Measurements from ENCODE around the gene CLCC1.
"Not testable (repeated sequence)": the region's sequence is repeated elsewhere in the genome, so short reads cannot be mapped to it uniquely, and the experiment has no call there.

Gene CLCC1

GRCh38 chr1:108933944-108934343 is 29.3 kb downstream of the CLCC1 start:
- H3K4me1 ChIP-seq (ENCODE audit: control insufficient read depth, insufficient read depth, low read length) = no peaks in the 10 kb centered on the region
- peaks cover 33 to 99% of the 10 kb centered on the region in 2 experiments for H3K36me3 ChIP-seq (ENCODE audit: control insufficient read depth in 2 of 2, insufficient read depth in 1 of 2, low read length in 2 of 2)
- no peak overlapping the region for H3K27ac ChIP-seq (ENCODE audit: extremely low read depth, low read depth, low read length)
- H3K9me3 ChIP-seq (ENCODE audit: control insufficient read depth, insufficient read depth, low read depth, low read length) = no peaks in the 10 kb centered on the region
- no peak overlapping the region for H3K4me3 ChIP-seq (ENCODE audit: low read depth, low read length)
- POLR2A ChIA-PET = no interaction called here
- TF ChIP-seq ZNF561 (tag by site-specific recombination; IDR thresholded peaks at IDR 0.05; ENCODE audit: borderline replicate concordance) (no peak), EGR2 (tag by site-specific recombination; IDR thresholded peaks at IDR 0.05; ENCODE audit: low read depth) (no peak), ZBTB21 (tag by site-specific recombination; IDR thresholded peaks at IDR 0.05) (no peak), PATZ1 (tag by site-specific recombination; IDR thresholded peaks at IDR 0.05) (no peak), AEBP2 (tag by site-specific recombination; IDR thresholded peaks at IDR 0.05; ENCODE audit: borderline replicate concordance) (no peak), ZNF175 (tag by site-specific recombination; IDR thresholded peaks at IDR 0.05) (no peak), MZF1 (tag by site-specific recombination; IDR thresholded peaks at IDR 0.05; ENCODE audit: borderline replicate concordance) (no peak), ZNF174 (tag by site-specific recombination; IDR thresholded peaks at IDR 0.05) (no peak), ZNF629 (tag by site-specific recombination; IDR thresholded peaks at IDR 0.05) (no peak)
- TF ChIP-seq, protein P1, sequence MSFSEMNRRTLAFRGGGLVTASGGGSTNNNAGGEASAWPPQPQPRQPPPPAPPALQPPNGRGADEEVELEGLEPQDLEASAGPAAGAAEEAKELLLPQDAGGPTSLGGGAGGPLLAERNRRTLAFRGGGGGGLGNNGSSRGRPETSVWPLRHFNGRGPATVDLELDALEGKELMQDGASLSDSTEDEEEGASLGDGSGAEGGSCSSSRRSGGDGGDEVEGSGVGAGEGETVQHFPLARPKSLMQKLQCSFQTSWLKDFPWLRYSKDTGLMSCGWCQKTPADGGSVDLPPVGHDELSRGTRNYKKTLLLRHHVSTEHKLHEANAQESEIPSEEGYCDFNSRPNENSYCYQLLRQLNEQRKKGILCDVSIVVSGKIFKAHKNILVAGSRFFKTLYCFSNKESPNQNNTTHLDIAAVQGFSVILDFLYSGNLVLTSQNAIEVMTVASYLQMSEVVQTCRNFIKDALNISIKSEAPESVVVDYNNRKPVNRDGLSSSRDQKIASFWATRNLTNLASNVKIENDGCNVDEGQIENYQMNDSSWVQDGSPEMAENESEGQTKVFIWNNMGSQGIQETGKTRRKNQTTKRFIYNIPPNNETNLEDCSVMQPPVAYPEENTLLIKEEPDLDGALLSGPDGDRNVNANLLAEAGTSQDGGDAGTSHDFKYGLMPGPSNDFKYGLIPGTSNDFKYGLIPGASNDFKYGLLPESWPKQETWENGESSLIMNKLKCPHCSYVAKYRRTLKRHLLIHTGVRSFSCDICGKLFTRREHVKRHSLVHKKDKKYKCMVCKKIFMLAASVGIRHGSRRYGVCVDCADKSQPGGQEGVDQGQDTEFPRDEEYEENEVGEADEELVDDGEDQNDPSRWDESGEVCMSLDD (tag by site-specific recombination; IDR thresholded peaks at IDR 0.05) = no peak
- CTCF ChIA-PET = interaction anchor here (1.0 kb wide), 1 partner anchor 33 kb away, joined by 3 read pairs; no protein-coding TSS in a partner anchor

GRCh38 chr1:108927565-108927964 is 35.7 kb downstream of the CLCC1 start:
- H3K4me3 ChIP-seq (ENCODE audit: low read depth, low read length); H3K9me3 ChIP-seq (ENCODE audit: control insufficient read depth, insufficient read depth, low read depth, low read length); POLR2A ChIA-PET; H3K4me1 ChIP-seq (ENCODE audit: control insufficient read depth, insufficient read depth, low read length); H3K27ac ChIP-seq (ENCODE audit: extremely low read depth, low read depth, low read length); CTCF ChIA-PET: not testable (repeated sequence)
- peak; percentile 77; the same call in 1 of the 2 replicates for TF ChIP-seq ZNF121 (tag by site-specific recombination; IDR thresholded peaks at IDR 0.05)
- peaks cover 38 to 100% of the 10 kb centered on the region in 2 experiments for H3K36me3 ChIP-seq (ENCODE audit: control insufficient read depth in 2 of 2, insufficient read depth in 1 of 2, low read length in 2 of 2)

GRCh38 chr1:108925920-108926319 is 37.4 kb downstream of the CLCC1 start:
- no peak overlapping the region for H3K4me3 ChIP-seq (ENCODE audit: low read depth, low read length)
- CTCF ChIA-PET = no interaction called here
- H3K4me1 ChIP-seq (ENCODE audit: control insufficient read depth, insufficient read depth, low read length) = no peaks in the 10 kb centered on the region
- H3K36me3 ChIP-seq (ENCODE audit: control insufficient read depth in 2 of 2, insufficient read depth in 1 of 2, low read length in 2 of 2) = peaks cover 38 to 96% of the 10 kb centered on the region in 2 experiments
- no peaks in the 10 kb centered on the region for H3K9me3 ChIP-seq (ENCODE audit: control insufficient read depth, insufficient read depth, low read depth, low read length)
- POLR2A ChIA-PET = no interaction called here
- H3K27ac ChIP-seq (ENCODE audit: extremely low read depth, low read depth, low read length) = no peak overlapping the region
- TF ChIP-seq ZNF660 (tag by site-specific recombination; IDR thresholded peaks at IDR 0.05) (no peak), KLF8 (tag by site-specific recombination; IDR thresholded peaks at IDR 0.05) (no peak), KLF10 (tag by site-specific recombination; IDR thresholded peaks at IDR 0.05) (no peak), TRIM28 (IDR thresholded peaks at IDR 0.05; ENCODE audit: borderline replicate concordance, low read length) (no peak), ZNF610 (tag by site-specific recombination; IDR thresholded peaks at IDR 0.05; ENCODE audit: borderline replicate concordance) (no peak), ZNF391 (tag by site-specific recombination; IDR thresholded peaks at IDR 0.05; ENCODE audit: borderline replicate concordance, low read depth) (no peak), OSR2 (tag by site-specific recombination; IDR thresholded peaks at IDR 0.05) (no peak)
- TF ChIP-seq, protein P2, sequence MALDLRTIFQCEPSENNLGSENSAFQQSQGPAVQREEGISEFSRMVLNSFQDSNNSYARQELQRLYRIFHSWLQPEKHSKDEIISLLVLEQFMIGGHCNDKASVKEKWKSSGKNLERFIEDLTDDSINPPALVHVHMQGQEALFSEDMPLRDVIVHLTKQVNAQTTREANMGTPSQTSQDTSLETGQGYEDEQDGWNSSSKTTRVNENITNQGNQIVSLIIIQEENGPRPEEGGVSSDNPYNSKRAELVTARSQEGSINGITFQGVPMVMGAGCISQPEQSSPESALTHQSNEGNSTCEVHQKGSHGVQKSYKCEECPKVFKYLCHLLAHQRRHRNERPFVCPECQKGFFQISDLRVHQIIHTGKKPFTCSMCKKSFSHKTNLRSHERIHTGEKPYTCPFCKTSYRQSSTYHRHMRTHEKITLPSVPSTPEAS (tag by site-specific recombination; IDR thresholded peaks at IDR 0.05) = no peak
- TF ChIP-seq, protein P3, sequence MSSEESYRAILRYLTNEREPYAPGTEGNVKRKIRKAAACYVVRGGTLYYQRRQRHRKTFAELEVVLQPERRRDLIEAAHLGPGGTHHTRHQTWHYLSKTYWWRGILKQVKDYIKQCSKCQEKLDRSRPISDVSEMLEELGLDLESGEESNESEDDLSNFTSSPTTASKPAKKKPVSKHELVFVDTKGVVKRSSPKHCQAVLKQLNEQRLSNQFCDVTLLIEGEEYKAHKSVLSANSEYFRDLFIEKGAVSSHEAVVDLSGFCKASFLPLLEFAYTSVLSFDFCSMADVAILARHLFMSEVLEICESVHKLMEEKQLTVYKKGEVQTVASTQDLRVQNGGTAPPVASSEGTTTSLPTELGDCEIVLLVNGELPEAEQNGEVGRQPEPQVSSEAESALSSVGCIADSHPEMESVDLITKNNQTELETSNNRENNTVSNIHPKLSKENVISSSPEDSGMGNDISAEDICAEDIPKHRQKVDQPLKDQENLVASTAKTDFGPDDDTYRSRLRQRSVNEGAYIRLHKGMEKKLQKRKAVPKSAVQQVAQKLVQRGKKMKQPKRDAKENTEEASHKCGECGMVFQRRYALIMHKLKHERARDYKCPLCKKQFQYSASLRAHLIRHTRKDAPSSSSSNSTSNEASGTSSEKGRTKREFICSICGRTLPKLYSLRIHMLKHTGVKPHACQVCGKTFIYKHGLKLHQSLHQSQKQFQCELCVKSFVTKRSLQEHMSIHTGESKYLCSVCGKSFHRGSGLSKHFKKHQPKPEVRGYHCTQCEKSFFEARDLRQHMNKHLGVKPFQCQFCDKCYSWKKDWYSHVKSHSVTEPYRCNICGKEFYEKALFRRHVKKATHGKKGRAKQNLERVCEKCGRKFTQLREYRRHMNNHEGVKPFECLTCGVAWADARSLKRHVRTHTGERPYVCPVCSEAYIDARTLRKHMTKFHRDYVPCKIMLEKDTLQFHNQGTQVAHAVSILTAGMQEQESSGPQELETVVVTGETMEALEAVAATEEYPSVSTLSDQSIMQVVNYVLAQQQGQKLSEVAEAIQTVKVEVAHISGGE (tag by site-specific recombination; conservative IDR thresholded peaks at IDR 0.05; ENCODE audit: low read depth) = no peak

Data from HEK293 (cell line).